HCT116 (cell line): ENCODE measurements around the gene ALG10B.

ENCODE experiments used
- CTCF ChIP-seq, 3 experiments: fragments of 200-600 bp in 1 of 3; sonication (generic) in 1 of 3; IDR thresholded peaks in 2 of 3; conservative IDR thresholded peaks in 1 of 3; 2 replicates each; pipeline ENCODE4 v1.5.1; 2012 to 2017; ENCODE audit warnings: low read depth in 2 of 3, low read length in 2 of 3, antibody characterized with exemption in 1 of 3, borderline replicate concordance in 1 of 3, control low read depth in 1 of 3, mild to moderate bottlenecking in 1 of 3, mixed read lengths in 1 of 3, mixed run types in 1 of 3, moderate library complexity in 1 of 3; ENCODE audit not compliant: insufficient read depth in 1 of 3
- EZH2 ChIP-seq: fragments of 200-600 bp; sonication (generic); IDR thresholded peaks from 2 replicates; pipeline ENCODE4 v1.6.1; 2017; ENCODE audit warnings: antibody characterized with exemption, mixed run types
- MAX ChIP-seq: IDR thresholded peaks from 2 replicates; pipeline ENCODE4 v1.6.1; 2012
- POLR2A ChIP-seq: IDR thresholded peaks from 2 replicates; pipeline ENCODE4 v1.7.0; 2011; ENCODE audit warnings: borderline replicate concordance; ENCODE audit not compliant: insufficient read depth, insufficient read length; ENCODE audit errors: extremely low read depth
- REST ChIP-seq: IDR thresholded peaks from 2 replicates; pipeline ENCODE4 v1.6.1; 2012; ENCODE audit warnings: low read depth

DNA sequence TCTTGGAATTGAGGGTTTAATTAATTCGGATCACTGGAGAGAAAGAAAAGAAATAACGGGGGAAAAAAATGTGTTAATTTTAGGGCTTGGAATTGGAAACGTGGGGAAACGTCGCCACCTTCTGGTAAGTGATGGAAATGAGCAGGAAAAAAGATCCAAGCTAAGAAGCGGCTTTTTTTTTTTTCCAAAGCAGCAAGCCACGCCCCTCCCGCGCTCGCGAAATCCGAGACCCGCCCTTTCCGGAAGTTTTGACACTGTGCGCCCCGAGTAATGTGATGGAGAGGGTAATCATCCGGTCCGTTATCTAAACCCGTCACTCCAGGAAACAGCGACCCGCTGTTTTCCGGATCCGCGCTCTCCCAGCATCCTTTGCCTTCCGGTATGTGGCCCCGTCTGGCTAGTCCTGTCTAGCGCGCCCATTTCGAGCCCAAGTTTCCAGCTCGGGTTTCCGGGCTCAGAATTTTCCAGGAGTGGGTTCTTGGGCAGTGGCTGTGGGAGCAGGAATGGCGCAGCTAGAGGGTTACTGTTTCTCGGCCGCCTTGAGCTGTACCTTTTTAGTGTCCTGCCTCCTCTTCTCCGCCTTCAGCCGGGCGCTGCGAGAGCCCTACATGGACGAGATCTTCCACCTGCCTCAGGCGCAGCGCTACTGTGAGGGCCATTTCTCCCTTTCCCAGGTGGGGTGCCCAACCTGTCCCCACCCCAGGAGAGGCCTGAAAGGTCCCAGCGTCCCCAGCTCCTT lies at the start of gene ALG10B:
- TF ChIP-seq CTCF (IDR thresholded peaks at IDR 0.05 in 2 of 3, conservative IDR thresholded peaks at IDR 0.05 in 1 of 3; ENCODE audit: borderline replicate concordance in 1 of 3, insufficient read depth in 1 of 3, low read depth in 2 of 3, low read length in 2 of 3) (peak; percentile 45 to 66 (median 63)), MAX (peak; percentile 61), EZH2 (no peak), REST (no peak), POLR2A (no peak)
